HG02571 (cell line): ENCODE results near the gene CPPED1.

Experiments used
- ATAC-seq: cut with Tn5 transposase; IDR thresholded peaks from one replicate; pipeline ENCODE4 v1.9.1; 2021; ENCODE audit warnings: mild to moderate bottlenecking, moderate library complexity; ENCODE audit not compliant: unreplicated experiment

The CPPED1 gene

GRCh38 chr16:12690024-12690423 is 113.7 kb downstream of the CPPED1 start:
- ATAC-seq = no peak

DNA sequence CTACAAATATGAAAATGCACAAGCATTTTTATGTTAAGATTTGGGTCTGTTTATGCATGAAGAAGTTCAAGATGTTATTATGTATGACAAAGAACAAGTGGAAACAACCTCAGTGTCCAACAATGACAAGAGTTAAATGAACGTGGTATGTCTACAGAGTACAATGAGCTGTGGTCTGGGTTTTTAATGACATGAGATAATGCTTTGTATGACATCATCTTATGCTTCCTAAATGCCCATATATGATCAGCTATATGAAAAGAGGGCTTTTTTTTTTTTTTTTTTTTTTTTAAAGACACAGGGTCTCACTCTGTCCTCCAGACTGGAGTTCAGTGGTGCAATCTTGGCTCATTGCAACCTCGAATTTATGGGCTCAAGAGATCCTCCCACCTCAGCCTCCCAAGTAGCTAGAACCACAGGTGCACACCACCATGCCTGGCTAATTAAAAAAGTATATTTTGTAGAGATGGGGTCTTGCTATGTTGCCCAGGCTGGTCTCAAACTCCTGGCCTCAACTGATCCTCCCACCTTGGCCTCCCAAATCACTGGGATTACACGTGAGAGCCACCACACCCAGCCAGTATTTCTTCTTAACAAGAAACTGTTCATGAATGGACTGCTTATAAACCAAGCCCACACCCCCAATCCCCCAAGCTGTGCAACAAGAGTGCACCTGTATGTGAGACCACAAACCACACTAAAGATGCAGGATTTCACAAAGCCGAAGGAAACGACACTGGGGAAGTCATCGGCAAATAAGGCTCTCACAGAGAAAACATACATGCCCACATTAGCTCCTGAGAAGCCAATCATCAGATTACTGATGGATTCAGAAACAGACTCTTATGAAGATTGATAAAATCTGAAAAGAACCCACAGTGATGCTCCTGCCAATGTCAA is 114.5 kb downstream of the CPPED1 start:
- ATAC-seq = no peak

GRCh38 chr16:12685806-12686205 is 117.9 kb downstream of the CPPED1 start:
- no peak for ATAC-seq

- no peak for ATAC-seq
Measured at GRCh38 chr16:12682432-12683165, 121.1 kb downstream of the CPPED1 start.

DNA sequence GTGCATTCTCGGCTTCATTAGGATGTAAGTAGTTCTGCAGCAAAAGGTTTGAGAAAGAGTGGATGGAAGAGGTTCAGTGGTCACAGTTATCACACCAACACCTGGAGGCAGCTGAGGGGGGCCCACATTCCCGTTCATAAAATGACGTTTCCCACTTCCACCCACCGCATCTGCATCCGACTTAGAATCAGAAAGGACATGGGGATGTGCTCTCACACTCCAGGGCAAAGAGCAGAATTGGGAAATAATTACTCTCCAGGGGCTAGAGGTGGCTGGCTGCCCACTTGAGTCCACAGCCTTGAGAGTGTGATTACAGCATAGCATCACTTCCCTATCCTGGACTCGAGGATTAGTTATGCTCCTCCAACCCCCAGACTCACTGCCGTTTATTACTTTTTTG is 122.0 kb downstream of the CPPED1 start:
- no peak for ATAC-seq

GRCh38 chr16:12680531-12680930 is 123.2 kb downstream of the CPPED1 start:
- no peak for ATAC-seq

GRCh38 chr16:12679660-12680272 is 123.9 kb downstream of the CPPED1 start:
- no peak for ATAC-seq

GRCh38 chr16:12678983-12679382 is 124.7 kb downstream of the CPPED1 start:
- no peak for ATAC-seq

GRCh38 chr16:12677502-12677901 is 126.2 kb downstream of the CPPED1 start:
- ATAC-seq = no peak

DNA sequence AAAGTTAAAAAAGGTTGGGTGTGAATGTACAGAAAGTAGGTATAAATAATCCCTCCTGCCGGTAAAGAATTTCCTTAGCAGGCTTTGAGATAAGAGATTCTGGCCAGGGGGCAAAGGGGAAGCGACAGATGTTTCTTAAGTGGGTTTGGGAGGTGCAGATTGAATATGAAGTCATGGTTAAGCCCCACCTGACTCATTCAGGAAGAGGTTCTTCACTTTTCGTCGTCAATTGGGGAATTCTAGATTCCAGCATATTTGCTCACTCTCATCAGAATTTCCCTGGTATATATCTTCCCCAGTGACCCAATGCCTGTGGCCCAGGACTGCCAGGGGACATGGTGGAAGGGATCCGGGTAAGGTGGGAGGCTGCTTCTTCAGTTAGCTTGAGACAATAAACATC is 127.8 kb downstream of the CPPED1 start:
- ATAC-seq = no peak

DNA sequence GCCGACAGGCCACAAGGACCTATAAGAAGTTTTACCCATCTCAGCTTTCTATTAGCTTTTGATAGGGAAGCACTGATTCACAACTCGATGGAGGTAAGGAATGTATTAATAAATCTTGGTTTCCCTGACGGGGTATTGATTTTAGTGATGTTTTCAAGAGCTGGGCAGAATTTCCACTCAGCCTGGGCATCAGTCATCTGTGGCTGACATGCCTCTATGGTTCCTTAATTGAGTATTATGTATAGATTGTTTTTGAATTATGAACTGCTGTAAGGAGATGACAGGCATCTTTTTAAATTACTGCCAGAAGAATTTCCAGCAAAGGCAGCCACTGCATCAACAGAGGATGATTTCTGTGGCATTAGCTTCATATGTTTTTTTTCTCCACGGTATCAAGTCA is 128.6 kb downstream of the CPPED1 start:
- ATAC-seq = no peak

GRCh38 chr16:12674524-12674923 is 129.2 kb downstream of the CPPED1 start:
- no peak for ATAC-seq

DNA sequence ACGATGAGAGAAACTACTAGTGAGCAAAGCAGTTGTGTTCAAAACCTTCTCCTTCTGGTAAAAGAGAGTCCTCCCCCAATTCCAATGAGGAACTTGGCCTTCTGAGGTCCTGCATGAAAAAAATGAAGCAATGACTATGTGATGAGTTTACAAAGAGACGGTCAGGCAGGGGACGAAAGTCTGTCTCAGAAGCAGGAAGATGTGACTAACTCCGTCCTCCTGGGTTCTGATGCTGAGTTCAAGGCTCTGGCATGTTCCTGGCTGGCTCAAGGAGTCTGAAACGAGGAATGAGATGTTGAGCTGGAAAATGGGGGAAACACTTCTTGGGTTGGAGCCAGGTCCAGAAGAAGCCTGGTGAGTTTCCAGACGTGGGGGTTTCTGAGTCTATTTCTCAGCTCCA is 129.6 kb downstream of the CPPED1 start:
- ATAC-seq = no peak

GRCh38 chr16:12673466-12673865 is 130.2 kb downstream of the CPPED1 start:
- ATAC-seq = no peak

DNA sequence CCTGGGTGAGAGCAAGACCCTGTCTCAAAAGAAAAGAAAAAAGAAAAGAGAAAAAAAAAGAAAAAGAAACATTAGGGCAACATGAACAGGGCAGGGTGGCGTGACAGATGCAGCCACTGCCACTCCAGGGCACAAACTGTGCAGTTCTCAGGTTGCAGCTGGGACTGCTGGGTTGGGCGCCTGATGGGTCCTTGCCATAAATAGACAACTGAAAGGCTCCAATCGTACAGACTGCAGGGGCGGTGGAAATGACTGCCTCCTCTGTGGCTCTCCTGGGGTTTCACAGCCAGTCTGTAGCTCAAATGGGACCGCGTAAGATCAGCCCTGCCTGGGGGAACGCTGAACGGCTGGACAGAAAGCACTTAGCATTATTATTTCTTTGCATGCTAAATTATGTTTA is 130.7 kb downstream of the CPPED1 start:
- no peak for ATAC-seq

GRCh38 chr16:12669908-12670307 is 133.8 kb downstream of the CPPED1 start:
- no peak for ATAC-seq

- ATAC-seq = no peak
Measured at GRCh38 chr16:12667909-12668308, 135.8 kb downstream of the CPPED1 start.

DNA sequence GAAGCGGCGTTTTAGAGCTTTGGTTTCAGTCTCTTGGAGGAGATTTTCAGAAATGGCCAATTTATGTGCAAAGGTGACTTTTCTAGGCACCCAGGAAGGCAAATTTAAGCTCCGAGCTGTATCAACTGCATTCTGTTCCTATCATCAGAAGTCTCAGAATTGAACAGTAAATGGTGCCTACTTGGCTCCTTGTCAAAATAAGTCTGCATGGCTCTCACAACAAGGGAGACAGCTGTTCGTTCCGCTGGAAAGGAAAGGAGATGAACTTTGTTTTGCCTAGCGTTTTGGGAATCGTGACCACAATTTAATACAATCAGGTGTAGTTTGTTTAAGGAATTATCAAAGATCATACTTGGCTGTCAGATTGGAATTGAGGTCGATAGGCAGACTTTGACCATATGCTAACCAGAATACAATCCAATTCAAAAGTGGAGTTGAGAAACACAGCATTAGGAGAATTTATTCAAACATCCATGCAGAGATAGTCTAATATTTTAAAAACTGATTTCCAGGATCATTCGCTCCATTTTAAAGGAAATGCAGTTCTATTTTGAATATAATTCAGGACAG is 139.4 kb downstream of the CPPED1 start:
- no peak for ATAC-seq

- ATAC-seq = no peak
Measured at GRCh38 chr16:12661656-12662172, 142.0 kb downstream of the CPPED1 start.

DNA sequence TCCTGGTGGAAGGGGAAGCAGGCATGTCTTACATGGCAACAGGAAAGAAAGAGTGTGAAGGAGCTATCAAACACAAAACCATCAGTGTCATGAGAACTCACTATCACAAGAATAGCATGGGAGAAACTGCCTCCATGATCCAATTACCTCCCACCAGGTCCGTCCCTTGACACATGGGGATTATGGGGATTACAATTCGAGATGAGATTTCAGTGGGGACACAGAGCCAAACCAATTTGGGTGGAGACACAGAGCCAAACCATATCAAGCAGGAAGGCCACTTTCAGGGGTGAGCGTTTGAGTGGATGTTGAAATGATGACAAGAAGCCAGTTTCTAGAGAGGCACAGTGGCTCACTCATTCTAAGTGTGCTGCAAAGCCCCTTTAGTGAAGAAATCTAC is 143.8 kb downstream of the CPPED1 start:
- ATAC-seq = no peak

DNA sequence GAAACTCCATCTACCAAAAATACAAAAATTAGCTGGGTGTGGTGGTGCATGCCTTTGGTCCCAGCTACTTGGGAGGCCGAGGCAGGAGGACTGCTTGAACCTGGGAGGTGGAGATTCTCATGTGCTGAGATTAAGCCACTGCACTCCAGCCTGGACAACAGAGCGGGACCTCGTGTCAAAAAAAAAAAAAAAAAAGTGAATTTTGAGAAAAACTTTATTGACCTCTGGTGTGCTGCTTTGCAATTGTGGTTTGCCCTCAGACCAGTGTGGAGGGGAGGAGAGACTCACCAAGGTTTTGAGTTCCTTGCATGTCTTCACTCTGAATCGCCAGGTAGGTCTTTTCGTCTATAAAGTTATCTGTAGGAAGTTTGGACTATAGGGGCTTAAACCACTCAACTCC is 145.2 kb downstream of the CPPED1 start:
- no peak for ATAC-seq
